ENCODE results near the gene TAS2R46.
"Not testable (repeated sequence)": the region's sequence is repeated elsewhere in the genome, so short reads cannot be mapped to it uniquely, and the experiment has no call there.

The TAS2R46 gene

DNA sequence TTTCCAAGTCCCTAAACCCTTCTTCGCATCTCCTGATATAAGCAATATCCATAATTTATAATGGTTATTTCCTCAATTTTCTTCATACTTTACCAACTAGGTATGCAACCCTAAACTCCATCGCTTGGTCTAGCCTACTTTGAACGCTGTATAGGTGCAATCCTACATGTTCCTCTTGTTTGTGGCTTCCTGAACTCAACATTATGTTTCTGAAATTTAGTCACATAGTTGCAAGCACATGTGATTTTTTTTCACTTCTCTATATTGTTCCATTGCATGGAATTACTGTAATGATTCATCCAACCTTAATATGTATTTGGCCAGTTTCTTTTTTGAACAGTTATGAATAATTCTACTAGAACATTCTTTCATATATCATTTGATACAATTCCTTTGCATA is 28.1 kb downstream of the TAS2R46 start:
- not testable (repeated sequence) for DNase-seq

DNA sequence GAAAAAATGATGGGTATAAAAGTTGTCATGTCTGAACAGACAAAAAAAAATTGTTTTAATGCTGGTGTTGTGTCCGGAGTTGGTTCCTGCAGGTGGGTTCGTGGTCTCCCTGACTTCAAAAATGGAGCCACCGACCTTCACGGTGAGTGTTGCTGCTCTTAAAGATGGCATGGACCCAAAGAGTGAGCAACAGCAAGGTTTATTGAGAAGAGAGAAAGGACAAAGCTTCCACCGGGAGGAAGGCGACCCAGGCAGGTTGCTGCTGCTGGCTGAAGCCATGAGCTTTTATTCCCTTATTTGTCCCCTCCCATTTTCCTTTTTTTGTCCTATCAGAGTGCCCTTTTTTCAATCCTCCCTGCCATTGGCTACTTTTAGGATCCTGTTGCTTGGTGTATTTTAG is 30.8 kb downstream of the TAS2R46 start, which contains the start of gene TAS2R31:
Gene TAS2R31, minus strand, starts transcription at position 101 of the 400 bp plus-strand sequence. Its CDS starts 72 bp downstream, at position 29.
- no peak for DNase-seq

GRCh38 chr12:11026118-11026517 is 36.0 kb downstream of the TAS2R46 start:
- no peak for DNase-seq

- DNase-seq: no peak
Measured at GRCh38 chr12:11023387-11023786, 38.7 kb downstream of the TAS2R46 start.

DNA sequence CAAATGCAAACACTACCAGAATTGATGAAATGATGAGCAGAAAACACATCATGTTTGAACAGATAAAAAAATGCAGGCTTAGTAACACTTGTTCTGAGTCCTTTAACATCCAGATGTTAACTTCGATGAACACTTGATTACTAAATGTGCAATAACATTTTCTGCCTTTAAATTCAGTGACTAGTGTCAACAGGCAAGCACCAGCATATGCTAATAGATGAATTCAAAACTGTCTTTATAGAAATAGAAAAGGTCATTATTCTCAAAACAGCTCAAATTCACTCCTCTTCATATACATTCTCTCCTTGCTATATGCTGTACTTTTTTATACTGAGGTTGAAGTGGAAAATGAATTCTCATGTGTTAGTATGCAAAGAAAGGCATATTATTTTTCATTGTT is 39.6 kb downstream of the TAS2R46 start, which contains the start of gene TAS2R19:
Gene TAS2R19, minus strand, starts transcription at position 101 of the 400 bp plus-strand sequence. Its CDS starts 49 bp downstream, at position 52.
- no peak for DNase-seq

DNA sequence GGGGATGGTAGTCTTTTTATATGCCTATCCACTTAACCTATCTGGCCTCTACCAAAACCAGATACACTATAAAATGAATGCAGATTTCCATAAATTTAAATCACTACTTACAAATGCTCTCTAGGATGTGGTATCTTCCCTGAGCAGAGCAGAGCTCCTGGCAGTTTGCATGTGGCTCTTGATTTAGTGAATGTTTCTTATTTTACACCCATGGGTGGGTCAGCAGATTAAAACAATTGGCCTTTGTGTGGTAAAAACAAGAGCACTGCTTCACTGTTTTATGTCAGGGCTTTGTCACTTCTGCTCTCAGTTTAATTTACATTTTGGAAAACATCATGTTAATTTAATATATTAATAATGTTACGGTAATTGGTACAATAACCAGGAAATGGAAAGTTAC is 45.2 kb downstream of the TAS2R46 start:
- DNase-seq: no peak

DNA sequence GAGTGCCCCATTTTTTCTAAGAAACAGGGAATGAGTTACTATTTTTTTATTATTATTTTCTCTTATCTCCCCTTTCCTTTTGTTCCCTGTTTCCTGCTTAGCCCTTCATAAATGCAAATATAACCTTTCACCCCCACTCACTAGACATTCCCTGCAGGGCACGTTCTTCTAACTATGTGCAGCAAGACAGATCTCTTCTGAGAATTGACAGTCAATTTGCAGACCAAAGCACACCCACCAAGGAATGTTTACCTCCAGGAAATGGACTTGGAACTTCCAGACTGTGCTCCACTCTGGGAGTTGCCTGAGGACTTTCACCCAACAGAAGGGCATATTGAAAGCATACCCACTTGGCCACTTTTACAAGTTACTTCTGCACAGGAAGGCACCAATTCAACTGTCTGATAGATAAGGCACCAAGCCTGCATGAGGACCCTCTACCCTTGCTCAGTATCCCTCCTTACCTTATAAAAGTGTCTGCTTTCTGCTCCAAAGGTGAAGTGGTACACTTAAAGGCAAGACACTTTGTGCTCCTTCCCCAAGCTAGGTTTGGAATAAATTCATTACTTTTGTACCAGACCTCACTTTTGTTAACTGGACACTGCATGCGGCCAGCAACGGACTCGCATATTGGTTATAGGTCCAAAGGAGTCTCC is 46.2 kb downstream of the TAS2R46 start:
- no peak for DNase-seq

GRCh38 chr12:11014234-11014633 is 47.9 kb downstream of the TAS2R46 start:
- DNase-seq: no peak
